ENCODE data around the gene TMEM140. TPM values are rescaled to one million over a fixed set of nuclear protein-coding genes. Genes with fewer than 3 reads are reported as not detected.

The TMEM140 gene
- total and polyA plus RNA-seq, 2 of the 13 experiments (the other 11 are each of a cell fraction or from before 2014, with no cell fraction given), result 9.2 to 21.7 TPM

- TF ChIP-seq, protein P1, sequence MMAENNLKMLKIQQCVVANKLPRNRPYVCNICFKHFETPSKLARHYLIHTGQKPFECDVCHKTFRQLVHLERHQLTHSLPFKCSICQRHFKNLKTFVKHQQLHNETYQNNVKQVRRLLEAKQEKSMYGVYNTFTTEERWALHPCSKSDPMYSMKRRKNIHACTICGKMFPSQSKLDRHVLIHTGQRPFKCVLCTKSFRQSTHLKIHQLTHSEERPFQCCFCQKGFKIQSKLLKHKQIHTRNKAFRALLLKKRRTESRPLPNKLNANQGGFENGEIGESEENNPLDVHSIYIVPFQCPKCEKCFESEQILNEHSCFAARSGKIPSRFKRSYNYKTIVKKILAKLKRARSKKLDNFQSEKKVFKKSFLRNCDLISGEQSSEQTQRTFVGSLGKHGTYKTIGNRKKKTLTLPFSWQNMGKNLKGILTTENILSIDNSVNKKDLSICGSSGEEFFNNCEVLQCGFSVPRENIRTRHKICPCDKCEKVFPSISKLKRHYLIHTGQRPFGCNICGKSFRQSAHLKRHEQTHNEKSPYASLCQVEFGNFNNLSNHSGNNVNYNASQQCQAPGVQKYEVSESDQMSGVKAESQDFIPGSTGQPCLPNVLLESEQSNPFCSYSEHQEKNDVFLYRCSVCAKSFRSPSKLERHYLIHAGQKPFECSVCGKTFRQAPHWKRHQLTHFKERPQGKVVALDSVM (CRISPR knock-in tag; IDR thresholded peaks at IDR 0.05), result peak; percentile 68
- TF ChIP-seq, protein P2, sequence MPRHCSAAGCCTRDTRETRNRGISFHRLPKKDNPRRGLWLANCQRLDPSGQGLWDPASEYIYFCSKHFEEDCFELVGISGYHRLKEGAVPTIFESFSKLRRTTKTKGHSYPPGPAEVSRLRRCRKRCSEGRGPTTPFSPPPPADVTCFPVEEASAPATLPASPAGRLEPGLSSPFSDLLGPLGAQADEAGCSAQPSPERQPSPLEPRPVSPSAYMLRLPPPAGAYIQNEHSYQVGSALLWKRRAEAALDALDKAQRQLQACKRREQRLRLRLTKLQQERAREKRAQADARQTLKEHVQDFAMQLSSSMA (CRISPR knock-in tag; IDR thresholded peaks at IDR 0.05), result no peak
- TF ChIP-seq, protein P3, sequence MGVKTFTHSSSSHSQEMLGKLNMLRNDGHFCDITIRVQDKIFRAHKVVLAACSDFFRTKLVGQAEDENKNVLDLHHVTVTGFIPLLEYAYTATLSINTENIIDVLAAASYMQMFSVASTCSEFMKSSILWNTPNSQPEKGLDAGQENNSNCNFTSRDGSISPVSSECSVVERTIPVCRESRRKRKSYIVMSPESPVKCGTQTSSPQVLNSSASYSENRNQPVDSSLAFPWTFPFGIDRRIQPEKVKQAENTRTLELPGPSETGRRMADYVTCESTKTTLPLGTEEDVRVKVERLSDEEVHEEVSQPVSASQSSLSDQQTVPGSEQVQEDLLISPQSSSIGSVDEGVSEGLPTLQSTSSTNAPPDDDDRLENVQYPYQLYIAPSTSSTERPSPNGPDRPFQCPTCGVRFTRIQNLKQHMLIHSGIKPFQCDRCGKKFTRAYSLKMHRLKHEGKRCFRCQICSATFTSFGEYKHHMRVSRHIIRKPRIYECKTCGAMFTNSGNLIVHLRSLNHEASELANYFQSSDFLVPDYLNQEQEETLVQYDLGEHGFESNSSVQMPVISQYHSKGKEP (CRISPR knock-in tag; IDR thresholded peaks at IDR 0.05), result no peak
- TF ChIP-seq, protein P4, sequence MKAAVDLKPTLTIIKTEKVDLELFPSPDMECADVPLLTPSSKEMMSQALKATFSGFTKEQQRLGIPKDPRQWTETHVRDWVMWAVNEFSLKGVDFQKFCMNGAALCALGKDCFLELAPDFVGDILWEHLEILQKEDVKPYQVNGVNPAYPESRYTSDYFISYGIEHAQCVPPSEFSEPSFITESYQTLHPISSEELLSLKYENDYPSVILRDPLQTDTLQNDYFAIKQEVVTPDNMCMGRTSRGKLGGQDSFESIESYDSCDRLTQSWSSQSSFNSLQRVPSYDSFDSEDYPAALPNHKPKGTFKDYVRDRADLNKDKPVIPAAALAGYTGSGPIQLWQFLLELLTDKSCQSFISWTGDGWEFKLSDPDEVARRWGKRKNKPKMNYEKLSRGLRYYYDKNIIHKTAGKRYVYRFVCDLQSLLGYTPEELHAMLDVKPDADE (CRISPR knock-in tag; IDR thresholded peaks at IDR 0.05), result no peak
- TF ChIP-seq ZNF614 (CRISPR knock-in tag; IDR thresholded peaks at IDR 0.05; ENCODE audit: borderline replicate concordance) (no peak), DNMT3B (CRISPR knock-in tag; conservative IDR thresholded peaks at IDR 0.05) (no peak)
Observed at GRCh38 chr7:135193615-135194081, 45.8 kb downstream of the TMEM140 start (continued).
